B cell (primary cell): Measurements from ENCODE around the gene PACC1. TPM values are rescaled to one million over a fixed set of nuclear protein-coding genes. Genes with fewer than 3 reads are reported as not detected.

Experiments
- ATAC-seq: fragments of 200-7000 bp; cut with Tn5 transposase; one replicate; pipeline ENCODE4 v1.10.0; 2021; ENCODE audit warnings: low read depth, mild to moderate bottlenecking, moderate number of reproducible peaks, moderate library complexity
- CTCF ChIA-PET: fragments of 350-600 bp; sonication (Branson Sonifier 250); formaldehyde crosslinking; loops from one replicate; lab custom pipeline; 2021; ENCODE audit warnings: antibody characterized with exemption, inconsistent platforms; lab: Charles Lee
- POLR2A ChIA-PET: fragments of 350-600 bp; sonication (Branson Sonifier 250); formaldehyde crosslinking; loops from one replicate; lab custom pipeline; 2021; ENCODE audit warnings: antibody characterized with exemption; lab: Charles Lee
- DNase-seq: peaks from one replicate; pipeline ENCODE4 v3.0.0; 2013
- H2AFZ ChIP-seq: 2 replicates; pipeline ENCODE4 v1.6.1; 2012; ENCODE audit warnings: mild to moderate bottlenecking, low read depth, low read length; ENCODE audit not compliant: insufficient read depth, poor library complexity, severe bottlenecking
- H3K27ac ChIP-seq, 2 donors: 1 replicate in 1 of 2; 2 replicates in 1 of 2; pipeline ENCODE4 v1.5.1; 2012 to 2013; ENCODE audit warnings: low read length in 2 of 2, mild to moderate bottlenecking in 2 of 2, moderate library complexity in 1 of 2
- H3K27me3 ChIP-seq, 4 experiments: fragments of 200-600 bp in 1 of 4; sonication (generic) in 1 of 4; replicated peaks in 1 of 4; 1 replicate in 2 of 4; 2 replicates in 2 of 4; pipeline versions ENCODE4 v1.6.1 to v1.7.0; 2013 to 2016; ENCODE audit warnings: low read length in 3 of 4, mild to moderate bottlenecking in 2 of 4, mixed read lengths in 1 of 4, moderate library complexity in 1 of 4; ENCODE audit not compliant: insufficient read depth in 4 of 4, control insufficient read depth in 3 of 4; ENCODE audit errors: control extremely low read depth in 1 of 4
- H3K36me3 ChIP-seq, 2 experiments: replicated peaks in 1 of 2; 1 replicate in 1 of 2; 2 replicates in 1 of 2; pipeline versions ENCODE4 v1.6.1 to v1.7.1; 2013; ENCODE audit warnings: low read length in 1 of 2; ENCODE audit not compliant: insufficient read depth in 2 of 2, control insufficient read depth in 1 of 2; ENCODE audit errors: control extremely low read depth in 1 of 2, extremely low read depth in 1 of 2
- H3K4me1 ChIP-seq, 2 donors: fragments of 200-600 bp in 1 of 2; sonication (generic) in 1 of 2; 1 replicate in 1 of 2; 2 replicates in 1 of 2; pipeline versions ENCODE4 v1.5.1 to v1.6.1; 2013 to 2017; ENCODE audit warnings: low read length in 2 of 2; ENCODE audit not compliant: control insufficient read depth in 2 of 2, insufficient read depth in 2 of 2
- H3K4me2 ChIP-seq: replicated peaks from 2 replicates; pipeline ENCODE3; 2012; ENCODE audit warnings: mild to moderate bottlenecking, low read depth, low read length; ENCODE audit not compliant: poor library complexity, severe bottlenecking
- H3K4me3 ChIP-seq, 5 experiments: fragments of 200-600 bp in 1 of 5; sonication (generic) in 1 of 5; 1 replicate in 3 of 5; 2 replicates in 2 of 5; pipeline versions ENCODE4 v1.5.1 to v1.7.0; 2011 to 2016; ENCODE audit warnings: low read length in 4 of 5, mild to moderate bottlenecking in 4 of 5, low read depth in 2 of 5, control low read depth in 1 of 5, moderate library complexity in 1 of 5; ENCODE audit not compliant: insufficient read depth in 1 of 5; ENCODE audit errors: control extremely low read depth in 1 of 5, extremely low read depth in 1 of 5
- H3K79me2 ChIP-seq: fragments of 200-600 bp; sonication (generic); one replicate; pipeline ENCODE4 v1.6.0; 2016; ENCODE audit warnings: low read length; ENCODE audit not compliant: control insufficient read depth, insufficient read depth
- H3K9ac ChIP-seq: fragments of 200-600 bp; sonication (generic); 2 replicates; pipeline ENCODE4 v1.6.1; 2017; ENCODE audit warnings: mild to moderate bottlenecking, low read length, moderate library complexity
- H3K9me3 ChIP-seq, 3 donors: one replicate each; pipeline versions ENCODE4 v1.6.1 to v1.7.1; 2013; ENCODE audit warnings: low read length in 2 of 3; ENCODE audit not compliant: control insufficient read depth in 2 of 3, insufficient read depth in 1 of 3; ENCODE audit errors: control extremely low read depth in 1 of 3
- H4K20me1 ChIP-seq: 2 replicates; pipeline ENCODE4 v1.6.0; 2012; ENCODE audit warnings: mild to moderate bottlenecking, low read length; ENCODE audit not compliant: insufficient read depth, control insufficient read depth, poor library complexity, severe bottlenecking
- H3K27ac Mint-ChIP-seq: one replicate; pipeline ENCODE4 v1.8.0; 2021; ENCODE audit warnings: mixed read lengths
- H3K27me3 Mint-ChIP-seq: one replicate; pipeline ENCODE4 v1.8.0; 2021; ENCODE audit warnings: mixed read lengths
- H3K4me1 Mint-ChIP-seq: one replicate; pipeline ENCODE4 v1.8.0; 2021; ENCODE audit warnings: mixed read lengths
- H3K4me3 Mint-ChIP-seq: one replicate; pipeline ENCODE4 v1.8.0; 2021; ENCODE audit warnings: mixed read lengths
- H3K9me3 Mint-ChIP-seq: one replicate; pipeline ENCODE4 v1.8.0; 2022; ENCODE audit warnings: mixed read lengths; ENCODE audit not compliant: insufficient read depth
- EZH2 ChIP-seq: IDR thresholded peaks from 2 replicates; pipeline ENCODE4 v1.6.1; 2012; ENCODE audit warnings: borderline replicate concordance, low read depth, mild to moderate bottlenecking, moderate library complexity, low read length; ENCODE audit not compliant: insufficient read depth, poor library complexity, severe bottlenecking
- WGBS: methylation state at CpG from one replicate; pipeline ENCODE4 v1.1.5; 2013; ENCODE audit warnings: missing lambda C conversion rate; ENCODE audit not compliant: insufficient coverage; 5-methylcytosine and 5-hydroxymethylcytosine counted together
- intact Hi-C: fragments of 100-400 bp; cut with micrococcal nuclease; formaldehyde crosslinking; loops from one replicate; pipeline ENCODE4 v1.10.0; 2022
- polyA plus RNA-seq: library from polyadenylated mRNA; depleted of rRNA; stranded (reverse); fragments of >200 nt; gene quantifications from 2 replicates; pipeline ENCODE4 v1.2.3, GENCODE V29; 2012
- total RNA-seq, 2 donors: library from RNA; stranded (reverse); fragments of 120-200 nt in 1 of 2; gene quantifications; 1 replicate in 1 of 2; 2 replicates in 1 of 2; pipeline versions ENCODE4 v1.2.3 to v1.2.4, GENCODE V29; 2013 to 2022
- TF ChIP-seq, protein P1 (sequence below): fragments of 200-600 bp; IDR thresholded peaks from one replicate; pipeline ENCODE4 v1.8.0; 2022; ENCODE audit warnings: antibody characterized with exemption, mild to moderate bottlenecking

PACC1 gene
- total and polyA plus RNA-seq, 2 donors (not counting 1 experiment from before 2014, with no cell fraction given): 15.9 to 18.3 TPM

DNA sequence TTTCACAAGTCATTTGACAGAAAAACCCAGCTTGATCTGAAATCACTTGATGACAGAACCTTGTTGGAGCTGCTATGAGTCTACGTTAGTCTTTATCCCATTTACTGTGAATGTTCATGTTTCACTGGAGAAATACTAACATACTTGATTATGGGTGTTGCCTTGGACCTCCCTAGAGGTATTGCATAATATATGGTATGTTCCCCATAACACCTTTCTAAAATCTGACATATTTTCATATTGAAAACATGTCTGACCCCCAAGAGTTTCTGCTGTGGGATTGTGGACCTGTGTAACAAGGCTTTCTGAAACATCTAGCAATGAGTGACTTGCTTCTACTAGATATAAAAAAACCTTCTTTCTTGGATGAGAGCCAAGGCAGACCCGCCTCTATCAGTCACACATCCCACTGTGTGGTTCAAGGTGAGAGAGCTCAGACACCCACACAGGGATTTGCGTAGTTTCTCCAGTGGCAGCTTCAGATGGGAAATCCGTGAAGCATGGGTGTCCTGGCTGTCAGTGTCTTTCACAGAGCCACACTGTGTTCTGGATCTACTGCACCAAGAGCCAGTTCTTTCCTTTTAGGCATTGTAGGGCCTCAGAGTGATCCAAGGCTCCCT, 22.6 kb upstream of the PACC1 start:
- ChIA-PET POLR2A (no interaction called here), CTCF (interaction anchor here (0.5 to 0.6 kb wide), 2 partner anchors 123 to 397 kb away, joined by 3 read pairs; no protein-coding TSS in a partner anchor)
- no peaks in the 10 kb centered on the region for H3K27me3 ChIP-seq
- H2AFZ ChIP-seq: no peak overlapping the region
- no peaks in the 10 kb centered on the region for H4K20me1 ChIP-seq
- TF ChIP-seq, protein P1, sequence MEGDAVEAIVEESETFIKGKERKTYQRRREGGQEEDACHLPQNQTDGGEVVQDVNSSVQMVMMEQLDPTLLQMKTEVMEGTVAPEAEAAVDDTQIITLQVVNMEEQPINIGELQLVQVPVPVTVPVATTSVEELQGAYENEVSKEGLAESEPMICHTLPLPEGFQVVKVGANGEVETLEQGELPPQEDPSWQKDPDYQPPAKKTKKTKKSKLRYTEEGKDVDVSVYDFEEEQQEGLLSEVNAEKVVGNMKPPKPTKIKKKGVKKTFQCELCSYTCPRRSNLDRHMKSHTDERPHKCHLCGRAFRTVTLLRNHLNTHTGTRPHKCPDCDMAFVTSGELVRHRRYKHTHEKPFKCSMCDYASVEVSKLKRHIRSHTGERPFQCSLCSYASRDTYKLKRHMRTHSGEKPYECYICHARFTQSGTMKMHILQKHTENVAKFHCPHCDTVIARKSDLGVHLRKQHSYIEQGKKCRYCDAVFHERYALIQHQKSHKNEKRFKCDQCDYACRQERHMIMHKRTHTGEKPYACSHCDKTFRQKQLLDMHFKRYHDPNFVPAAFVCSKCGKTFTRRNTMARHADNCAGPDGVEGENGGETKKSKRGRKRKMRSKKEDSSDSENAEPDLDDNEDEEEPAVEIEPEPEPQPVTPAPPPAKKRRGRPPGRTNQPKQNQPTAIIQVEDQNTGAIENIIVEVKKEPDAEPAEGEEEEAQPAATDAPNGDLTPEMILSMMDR: no peak
- TF ChIP-seq EZH2: no peak
- ATAC-seq: no peak
- intact Hi-C loops: no loop called here
- Mint-ChIP-seq H3K4me3 (no peak overlapping the region), H3K27ac (no peak overlapping the region), H3K4me1 (peaks cover 27% of the 10 kb centered on the region), H3K9me3 (no peaks in the 10 kb centered on the region), H3K27me3 (no peaks in the 10 kb centered on the region)
- H3K79me2 ChIP-seq: peaks cover 20% of the 10 kb centered on the region
- no peak overlapping the region for H3K4me3 ChIP-seq
- peaks cover 10 to 12% of the 10 kb centered on the region in 2 donors for H3K4me1 ChIP-seq
- DNase-seq: no peak
- no peaks in the 10 kb centered on the region for H3K9me3 ChIP-seq
- no peak overlapping the region for H3K4me2 ChIP-seq
- H3K27ac ChIP-seq: no peak overlapping the region
- 90% methylated on average over 2 of the region's 4 CpGs for WGBS
- H3K36me3 ChIP-seq: no peaks in the 10 kb centered on the region
- H3K9ac ChIP-seq: no peak overlapping the region

DNA sequence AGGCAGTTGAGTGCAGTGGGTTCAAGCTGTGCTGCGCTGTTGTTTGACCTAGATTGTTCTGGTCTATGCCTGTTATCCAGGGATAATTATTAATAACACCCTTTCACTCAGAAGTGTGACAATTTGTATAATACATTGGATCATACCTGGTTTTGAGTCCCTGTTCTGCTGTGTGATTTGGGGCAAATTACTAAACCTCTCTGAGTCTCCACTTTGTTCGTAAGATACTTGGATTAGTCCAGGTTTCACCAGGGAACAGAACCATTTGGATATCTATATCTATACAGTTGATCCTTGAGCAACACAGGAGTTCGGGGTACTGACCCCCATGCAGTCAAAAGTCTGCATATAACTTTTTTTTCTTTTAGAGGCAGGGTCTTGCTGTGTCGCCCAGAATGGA, 20.3 kb upstream of the PACC1 start:
- Mint-ChIP-seq H3K27ac (no peak overlapping the region), H3K9me3 (no peaks in the 10 kb centered on the region), H3K27me3 (no peaks in the 10 kb centered on the region), H3K4me1 (peaks cover 25% of the 10 kb centered on the region), H3K4me3 (no peak overlapping the region)
- DNase-seq: no peak
- Histone ChIP-seq H3K4me1 (peaks cover 12 to 15% of the 10 kb centered on the region in 2 donors), H3K27me3 (no peaks in the 10 kb centered on the region), H3K27ac (no peak overlapping the region), H3K79me2 (peaks cover 22% of the 10 kb centered on the region), H3K9ac (no peak overlapping the region), H3K36me3 (no peaks in the 10 kb centered on the region), H2AFZ (no peak overlapping the region), H3K9me3 (no peaks in the 10 kb centered on the region), H4K20me1 (no peaks in the 10 kb centered on the region), H3K4me2 (no peak overlapping the region), H3K4me3 (no peak overlapping the region)
- intact Hi-C loops: loop anchor here (5.0 kb wide), 2 partner anchors 122 to 148 kb away; partner anchors contain the start of gene PPP2R5A
- WGBS: 100% methylated on average over 1 of the region's 4 CpGs
- ChIA-PET CTCF (interaction anchor here (2.1 kb wide), 1 partner anchor 21 kb away, joined by 6 read pairs; no protein-coding TSS in a partner anchor), POLR2A (no interaction called here)
- TF ChIP-seq EZH2: no peak
- TF ChIP-seq, protein P1: no peak
- no peak for ATAC-seq
